Testis (tissue), 3 donors: Measurements from ENCODE around the gene CARD10. TPM values are rescaled to one million over a fixed set of nuclear protein-coding genes. Genes with fewer than 3 reads are reported as not detected.

ENCODE experiments used
- DNase-seq: peaks from one replicate; pipeline ENCODE4 v3.0.0-alpha.2; 2019
- H3K27ac ChIP-seq, 2 donors: fragments of 200-600 bp; sonication (generic); one replicate each; pipeline ENCODE4 v1.5.1; 2019
- H3K27me3 ChIP-seq: fragments of 200-600 bp; sonication (generic); one replicate; pipeline ENCODE4 v1.5.1; 2019
- H3K36me3 ChIP-seq: fragments of 200-600 bp; sonication (generic); one replicate; pipeline ENCODE4 v1.5.1; 2017; ENCODE audit warnings: low read depth; ENCODE audit errors: missing control alignments
- H3K4me1 ChIP-seq: fragments of 200-600 bp; sonication (generic); one replicate; pipeline ENCODE4 v1.5.1; 2019
- H3K4me3 ChIP-seq, 2 donors: fragments of 200-600 bp; sonication (generic); one replicate each; pipeline ENCODE4 v1.5.1; 2017 to 2019
- H3K9me3 ChIP-seq: fragments of 200-600 bp; sonication (generic); one replicate; pipeline ENCODE4 v1.5.1; 2017
- POLR2A ChIP-seq: fragments of 450-650 bp; IDR thresholded peaks from one replicate; pipeline ENCODE4 v1.6.1; 2017; ENCODE audit warnings: antibody characterized with exemption, mild to moderate bottlenecking, moderate library complexity
- WGBS, 2 donors: methylation state at CpG; one replicate each; pipeline ENCODE4 v1.1.5; 2018; 5-methylcytosine and 5-hydroxymethylcytosine counted together
- intact Hi-C: fragments of 100-400 bp; cut with DNase I; formaldehyde crosslinking; loops from one replicate; pipeline ENCODE4 v1.15.1; 2023; ENCODE audit warnings: low total_unique reads
- polyA plus RNA-seq: library from polyadenylated mRNA; stranded (reverse); fragments of 350-450 nt; fragmentation: Illumina TruSeq; extraction: RNeasy Lipid Tissue Mini Kit (QIAGEN cat#74804); gene quantifications from one replicate; pipeline ENCODE4 v1.2.3, GENCODE V29; 2014; ENCODE audit warnings: low read depth, low replicate concordance; ENCODE audit not compliant: insufficient read depth
- total RNA-seq, 2 donors: library from RNA; depleted of rRNA; stranded (reverse); fragments of >200 nt; gene quantifications; one replicate each; pipeline ENCODE4 v1.2.3, GENCODE V29; 2016
- TF ChIP-seq, protein P1 (sequence below), 3 experiments: fragments of 450-650 bp in 2 of 3; fragments of 200-600 bp in 1 of 3; sonication (generic) in 1 of 3; IDR thresholded peaks; one replicate each; pipeline ENCODE4 v1.5.1; 2016 to 2019; ENCODE audit warnings: antibody characterized with exemption in 3 of 3, mild to moderate bottlenecking in 2 of 3, moderate library complexity in 1 of 3

The CARD10 gene
- total and polyA plus RNA-seq, 3 donors from 2014 or later = 42.6 to 113 (median 89.8) TPM

- no peak for DNase-seq
- H3K27me3 ChIP-seq = no peaks in the 10 kb centered on the region
- intact Hi-C loops = no loop called here
Measured at GRCh38 chr22:37443086-37443485, 76.1 kb downstream of the CARD10 start.

GRCh38 chr22:37442537-37442936, 76.7 kb downstream of the CARD10 start:
- no peaks in the 10 kb centered on the region for H3K27me3 ChIP-seq
- no peaks in the 10 kb centered on the region for H3K9me3 ChIP-seq
- H3K4me3 ChIP-seq = no peak overlapping the region
- DNase-seq = no peak
- H3K36me3 ChIP-seq = no peaks in the 10 kb centered on the region
- TF ChIP-seq, protein P1, sequence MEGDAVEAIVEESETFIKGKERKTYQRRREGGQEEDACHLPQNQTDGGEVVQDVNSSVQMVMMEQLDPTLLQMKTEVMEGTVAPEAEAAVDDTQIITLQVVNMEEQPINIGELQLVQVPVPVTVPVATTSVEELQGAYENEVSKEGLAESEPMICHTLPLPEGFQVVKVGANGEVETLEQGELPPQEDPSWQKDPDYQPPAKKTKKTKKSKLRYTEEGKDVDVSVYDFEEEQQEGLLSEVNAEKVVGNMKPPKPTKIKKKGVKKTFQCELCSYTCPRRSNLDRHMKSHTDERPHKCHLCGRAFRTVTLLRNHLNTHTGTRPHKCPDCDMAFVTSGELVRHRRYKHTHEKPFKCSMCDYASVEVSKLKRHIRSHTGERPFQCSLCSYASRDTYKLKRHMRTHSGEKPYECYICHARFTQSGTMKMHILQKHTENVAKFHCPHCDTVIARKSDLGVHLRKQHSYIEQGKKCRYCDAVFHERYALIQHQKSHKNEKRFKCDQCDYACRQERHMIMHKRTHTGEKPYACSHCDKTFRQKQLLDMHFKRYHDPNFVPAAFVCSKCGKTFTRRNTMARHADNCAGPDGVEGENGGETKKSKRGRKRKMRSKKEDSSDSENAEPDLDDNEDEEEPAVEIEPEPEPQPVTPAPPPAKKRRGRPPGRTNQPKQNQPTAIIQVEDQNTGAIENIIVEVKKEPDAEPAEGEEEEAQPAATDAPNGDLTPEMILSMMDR (IDR thresholded peaks at IDR 0.05) = no peak
- TF ChIP-seq POLR2A = no peak
- 81 to 91% methylated on average over 2 of the region's 2 CpGs for WGBS, 2 donors
- no peaks in the 10 kb centered on the region for H3K4me1 ChIP-seq
- no peak overlapping the region for H3K27ac ChIP-seq
- intact Hi-C loops = no loop called here

More at GRCh38 chr22:37443086-37443485, 76.1 kb downstream of the CARD10 start:
- TF ChIP-seq POLR2A = no peak
- TF ChIP-seq, protein P1 (IDR thresholded peaks at IDR 0.05) = no peak
- Histone ChIP-seq H3K4me1 (no peaks in the 10 kb centered on the region), H3K27ac (no peak overlapping the region), H3K36me3 (no peaks in the 10 kb centered on the region), H3K4me3 (no peak overlapping the region), H3K9me3 (no peaks in the 10 kb centered on the region)
- 90 to 91% methylated on average over 7 of the region's 7 CpGs for WGBS, 2 donors

DNA sequence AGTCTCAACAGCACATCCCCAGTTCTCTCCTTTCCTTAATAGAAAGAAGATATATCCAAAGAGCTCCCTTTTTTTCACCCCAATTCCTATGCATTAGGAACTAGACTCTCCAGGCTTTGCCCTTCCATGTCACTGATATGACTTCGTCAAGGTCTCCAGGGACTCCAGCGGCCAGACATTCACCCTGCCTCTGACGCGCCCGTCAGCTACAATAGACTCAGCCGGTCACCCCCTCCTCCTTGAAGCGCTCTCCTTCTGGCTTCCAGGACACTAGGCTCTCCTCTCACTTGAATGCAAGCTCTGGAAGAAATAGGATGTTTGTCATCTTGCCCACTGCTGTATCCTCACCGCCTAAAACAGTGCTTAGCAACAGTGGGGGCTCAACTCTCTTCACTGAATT, 77.1 kb downstream of the CARD10 start:
- TF ChIP-seq, protein P1 (IDR thresholded peaks at IDR 0.05) = no peak

DNA sequence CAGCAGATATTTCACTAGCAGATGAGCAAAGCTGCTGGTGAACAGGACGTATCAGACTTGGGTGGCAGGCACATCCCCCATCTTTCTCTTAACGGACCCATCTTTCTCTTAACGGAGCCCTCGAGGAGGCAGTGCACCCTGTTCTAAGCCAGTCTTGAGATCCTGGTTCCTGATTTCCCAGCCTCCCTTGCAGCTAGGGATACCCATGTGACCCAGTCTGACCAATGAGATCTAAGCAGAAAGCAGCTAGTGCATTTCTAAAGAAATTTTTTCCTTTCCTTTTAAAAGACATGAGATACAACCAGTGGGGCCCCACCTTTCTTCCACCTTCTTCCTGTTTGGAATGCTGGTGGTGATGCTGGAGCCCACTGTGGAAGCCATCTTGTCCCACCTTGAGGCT, 78.3 kb downstream of the CARD10 start:
- H3K36me3 ChIP-seq = no peaks in the 10 kb centered on the region
- WGBS, 2 donors = 86 to 93% methylated on average over 4 of the region's 4 CpGs
- no peaks in the 10 kb centered on the region for H3K27me3 ChIP-seq
- no peak overlapping the region for H3K27ac ChIP-seq
- intact Hi-C loops = no loop called here
- no peak for DNase-seq
- H3K4me1 ChIP-seq = no peaks in the 10 kb centered on the region
- no peak overlapping the region for H3K4me3 ChIP-seq
- TF ChIP-seq, protein P1 (IDR thresholded peaks at IDR 0.05) = no peak
- no peaks in the 10 kb centered on the region for H3K9me3 ChIP-seq

More for the DNA sequence above, 77.1 kb downstream of the CARD10 start:
- Histone ChIP-seq H3K4me3 (no peak overlapping the region), H3K27me3 (no peaks in the 10 kb centered on the region), H3K4me1 (no peaks in the 10 kb centered on the region), H3K36me3 (no peaks in the 10 kb centered on the region), H3K9me3 (no peaks in the 10 kb centered on the region), H3K27ac (no peak overlapping the region)
- WGBS, 2 donors = 48 to 75% methylated on average over 8 of the region's 8 CpGs
- DNase-seq = no peak
- intact Hi-C loops = no loop called here

Other genes starting within 250 kb of the CARD10 start
- 1 to 10 TPM; 2.7 to 7.2 TPM for gene CYTH4, start 236.9 kb downstream of the CARD10 start, total RNA-seq
- 6.8 TPM for gene CYTH4, start 236.9 kb downstream of the CARD10 start, polyA plus RNA-seq
- 1 to 10 TPM; 5.3 to 5.7 TPM for gene ELFN2, start 91.9 kb downstream of the CARD10 start, total RNA-seq
- gene ELFN2, start 91.9 kb downstream of the CARD10 start, polyA plus RNA-seq = 4.8 TPM
- 1 to 10 TPM; 8.1 to 8.2 TPM for gene MFNG, start 33.0 kb downstream of the CARD10 start, total RNA-seq
- 7.5 TPM for gene MFNG, start 33.0 kb downstream of the CARD10 start, polyA plus RNA-seq
- 10 to 100 TPM; 73.9 to 87.4 TPM for gene CDC42EP1, start 41.1 kb upstream of the CARD10 start, total RNA-seq
- 49.0 TPM for gene CDC42EP1, start 41.1 kb upstream of the CARD10 start, polyA plus RNA-seq
- not detected for gene LGALS2, start 60.7 kb upstream of the CARD10 start, total RNA-seq
- 8.1 TPM for gene LGALS2, start 60.7 kb upstream of the CARD10 start, polyA plus RNA-seq
- gene GGA1, start 89.4 kb upstream of the CARD10 start, total RNA-seq = 100 to 1,000 TPM; 274 to 359 TPM
- gene GGA1, start 89.4 kb upstream of the CARD10 start, polyA plus RNA-seq = 354 TPM
- gene SH3BP1, start 120.3 kb upstream of the CARD10 start, total RNA-seq = 10 to 100 TPM; 15.7 to 23.6 TPM
- 11.9 TPM for gene SH3BP1, start 120.3 kb upstream of the CARD10 start, polyA plus RNA-seq
- gene PDXP, start 139.3 kb upstream of the CARD10 start, total RNA-seq = 100 to 1,000 TPM in 1 of 2 donors, 10 to 100 TPM in 1; 95.7 to 117 TPM
- 51.9 TPM for gene PDXP, start 139.3 kb upstream of the CARD10 start, polyA plus RNA-seq
- 100 to 1,000 TPM; 466 to 960 TPM for gene LGALS1, start 156.2 kb upstream of the CARD10 start, total RNA-seq
- gene LGALS1, start 156.2 kb upstream of the CARD10 start, polyA plus RNA-seq = 681 TPM
- 10 to 100 TPM; 46.6 to 51.2 TPM for gene NOL12, start 166.9 kb upstream of the CARD10 start, total RNA-seq
- 76.2 TPM for gene NOL12, start 166.9 kb upstream of the CARD10 start, polyA plus RNA-seq
- 10 to 100 TPM; 74.0 to 80.2 TPM for gene TRIOBP, start 177.6 kb upstream of the CARD10 start, total RNA-seq
- 52.9 TPM for gene TRIOBP, start 177.6 kb upstream of the CARD10 start, polyA plus RNA-seq